Activated gamma-delta T cell treated with anti-CD3 and anti-CD28 coated beads, Interleukin-2, amount 50 U/mL, for 16 hours (primary cell): ENCODE results near the gene NUDT2.
"Not testable (repeated sequence)": the region's sequence is repeated elsewhere in the genome, so short reads cannot be mapped to it uniquely, and the experiment has no call there.

Experiments
- DNase-seq: peaks from one replicate; pipeline ENCODE4 v3.0.0-alpha.2; 2020; ENCODE audit warnings: low read depth

NUDT2 gene

GRCh38 chr9:34335376-34335775, 6.0 kb downstream of the NUDT2 start:
- no peak for DNase-seq

DNA sequence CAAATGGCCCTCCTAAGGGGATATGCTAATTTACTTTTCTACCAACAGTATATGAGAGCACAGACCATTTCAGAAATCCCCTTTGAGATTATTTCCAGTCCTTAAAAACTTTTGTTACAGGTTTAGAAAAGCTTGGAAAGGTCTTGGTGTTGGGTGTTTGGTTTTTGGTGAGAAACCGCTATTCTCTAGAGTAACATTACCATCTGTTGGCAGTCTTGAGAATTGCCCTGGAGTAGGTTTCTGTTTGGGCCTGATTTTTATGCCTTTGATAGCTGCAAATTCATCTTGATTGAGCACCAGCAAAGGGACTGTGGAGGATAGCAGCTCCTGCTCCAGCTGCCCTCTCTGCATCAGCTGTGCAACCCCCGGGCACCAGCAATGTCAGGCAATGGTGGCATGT, 8.0 kb downstream of the NUDT2 start:
- no peak for DNase-seq

- DNase-seq = not testable (repeated sequence)
Measured at GRCh38 chr9:34338079-34338478, 8.7 kb downstream of the NUDT2 start.

GRCh38 chr9:34338665-34339385, 9.5 kb downstream of the NUDT2 start:
- no peak for DNase-seq

GRCh38 chr9:34341659-34342295, 12.4 kb downstream of the NUDT2 start:
- no peak for DNase-seq

DNA sequence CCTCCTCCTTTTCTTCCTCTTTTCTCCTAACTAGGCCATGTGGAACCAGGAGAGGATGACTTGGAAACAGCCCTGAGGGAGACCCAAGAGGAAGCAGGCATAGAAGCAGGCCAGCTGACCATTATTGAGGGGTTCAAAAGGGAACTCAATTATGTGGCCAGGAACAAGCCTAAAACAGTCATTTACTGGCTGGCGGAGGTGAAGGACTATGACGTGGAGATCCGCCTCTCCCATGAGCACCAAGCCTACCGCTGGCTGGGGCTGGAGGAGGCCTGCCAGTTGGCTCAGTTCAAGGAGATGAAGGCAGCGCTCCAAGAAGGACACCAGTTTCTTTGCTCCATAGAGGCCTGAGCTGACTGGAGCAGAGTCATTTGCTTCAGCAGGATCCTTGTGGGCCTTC, 13.7 kb downstream of the NUDT2 start:
- DNase-seq = no peak

DNA sequence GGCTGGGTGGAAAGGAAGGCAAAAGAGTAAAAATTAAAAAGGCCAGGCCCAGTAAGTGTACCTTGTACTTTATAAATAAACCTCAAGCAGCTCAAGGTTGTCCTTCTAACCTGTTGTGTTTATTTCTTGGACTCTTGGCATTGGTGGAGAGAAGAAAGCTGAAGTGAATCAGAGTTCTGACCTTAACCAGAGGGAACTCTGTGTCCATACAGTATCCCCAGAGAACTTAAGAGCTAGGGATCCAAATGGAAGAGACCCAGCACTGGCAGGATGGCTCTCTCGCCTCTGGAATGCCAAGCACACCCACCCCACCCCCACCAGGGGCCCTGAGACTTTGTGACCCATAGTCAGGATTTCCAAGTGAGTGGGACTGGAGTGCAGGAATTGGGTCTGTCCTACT, 14.2 kb downstream of the NUDT2 start:
- DNase-seq = no peak

GRCh38 chr9:34346873-34347799, 17.8 kb downstream of the NUDT2 start:
- no peak for DNase-seq

DNA sequence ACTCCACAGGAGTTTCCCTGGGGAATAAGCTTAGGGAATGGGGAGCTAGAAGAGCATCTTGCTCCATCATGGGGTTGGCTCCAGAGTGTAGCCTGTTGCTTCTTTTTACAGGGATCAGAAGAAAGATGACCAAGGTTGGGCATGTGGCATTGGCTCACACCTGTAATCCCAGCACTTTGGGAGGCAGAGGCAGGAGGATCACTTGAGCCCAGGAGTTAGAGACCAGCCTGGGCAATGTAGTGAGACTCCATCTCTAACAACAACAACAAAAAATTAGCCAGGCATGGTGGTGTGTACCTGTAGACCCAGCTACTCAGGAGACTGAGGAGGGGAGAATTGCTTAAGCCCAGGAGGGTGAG, 18.4 kb downstream of the NUDT2 start:
- no peak for DNase-seq

GRCh38 chr9:34349324-34349723, 20.0 kb downstream of the NUDT2 start:
- DNase-seq = no peak

- DNase-seq = not testable (repeated sequence)
Measured at GRCh38 chr9:34352122-34352652, 22.8 kb downstream of the NUDT2 start.

GRCh38 chr9:34352957-34353356, 23.6 kb downstream of the NUDT2 start:
- not testable (repeated sequence) for DNase-seq

DNA sequence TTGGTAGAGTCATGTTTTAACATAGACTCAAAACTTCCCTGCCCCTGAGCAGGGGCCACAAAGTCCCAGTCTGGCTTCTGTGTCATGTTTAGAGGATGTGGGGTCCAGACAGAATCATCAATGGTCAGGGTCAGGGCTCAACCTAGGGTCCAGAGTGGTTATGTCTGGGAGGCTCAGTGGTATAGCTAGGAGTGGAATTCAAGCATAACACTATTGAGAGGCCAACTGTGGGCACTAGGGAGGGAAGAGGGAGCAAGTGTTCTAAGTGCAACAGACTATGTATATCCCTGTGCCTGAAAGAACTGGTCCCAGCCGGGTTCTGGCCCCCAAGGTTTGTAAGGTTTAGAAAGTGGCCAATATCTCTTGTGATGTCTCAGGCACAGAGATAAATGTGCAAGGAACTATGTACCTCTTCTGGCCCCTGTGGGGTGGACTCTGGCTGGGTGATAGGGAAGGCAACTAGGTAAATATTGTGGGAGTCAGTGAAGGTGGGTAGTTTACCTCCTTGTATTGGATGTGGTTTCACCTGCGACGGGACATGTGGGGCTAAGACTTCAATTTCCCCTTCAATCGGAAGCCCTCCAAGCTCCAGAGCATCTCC, 33.3 kb downstream of the NUDT2 start:
- DNase-seq = no peak

GRCh38 chr9:34363619-34364351, 34.4 kb downstream of the NUDT2 start:
- DNase-seq = no peak

DNA sequence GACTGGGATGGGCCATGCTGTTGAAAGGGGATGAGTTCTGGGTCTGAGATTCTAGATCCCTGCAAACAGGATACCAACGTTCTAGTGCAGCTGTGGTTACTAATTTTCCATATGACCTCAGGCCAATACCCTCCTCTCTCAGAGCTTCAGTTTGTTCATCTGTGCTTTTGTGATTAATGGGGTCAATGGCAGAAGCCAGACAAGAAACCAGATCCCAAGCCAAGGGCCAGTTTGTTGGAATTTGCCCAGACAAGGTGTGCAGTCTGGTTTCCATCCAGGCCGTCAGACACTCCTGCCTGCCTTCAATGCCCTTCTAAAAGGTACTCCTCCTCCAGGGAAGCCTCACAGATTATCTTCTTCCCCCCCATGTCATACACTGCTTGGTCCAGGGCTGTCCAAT, 35.9 kb downstream of the NUDT2 start:
- DNase-seq = no peak

GRCh38 chr9:34366365-34366764, 37.0 kb downstream of the NUDT2 start:
- DNase-seq = no peak

DNA sequence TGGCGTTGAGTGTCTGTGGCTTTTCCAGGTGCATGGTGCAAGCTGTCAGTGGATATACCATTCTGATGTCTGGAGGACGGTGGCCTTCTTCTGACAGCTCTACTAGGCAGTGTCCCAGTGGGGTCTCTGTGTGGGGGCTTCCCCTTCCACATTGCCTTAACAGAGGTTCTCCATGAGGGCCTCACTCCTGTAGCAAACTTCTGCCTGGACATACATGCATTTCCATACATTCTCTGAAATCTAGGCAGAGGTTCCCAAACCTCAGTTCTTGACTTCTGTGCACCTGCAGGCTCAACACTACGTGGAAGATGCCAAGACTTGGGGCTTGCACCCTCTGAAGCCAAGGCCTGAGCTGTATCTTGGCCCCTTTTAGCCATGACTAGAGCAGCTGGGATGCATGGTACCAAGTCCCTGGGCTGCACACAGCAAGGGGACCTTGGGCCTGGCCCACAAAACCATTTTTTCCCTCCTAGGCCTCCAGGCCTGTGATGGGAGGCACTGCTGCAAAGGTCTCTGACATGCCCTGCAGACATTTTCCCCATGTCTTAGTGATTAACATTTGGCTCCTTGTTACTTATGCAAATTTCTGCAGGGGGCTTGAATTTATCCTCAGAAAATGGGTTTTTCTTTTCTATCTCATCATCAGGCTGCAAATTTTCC, 38.5 kb downstream of the NUDT2 start:
- not testable (repeated sequence) for DNase-seq

DNA sequence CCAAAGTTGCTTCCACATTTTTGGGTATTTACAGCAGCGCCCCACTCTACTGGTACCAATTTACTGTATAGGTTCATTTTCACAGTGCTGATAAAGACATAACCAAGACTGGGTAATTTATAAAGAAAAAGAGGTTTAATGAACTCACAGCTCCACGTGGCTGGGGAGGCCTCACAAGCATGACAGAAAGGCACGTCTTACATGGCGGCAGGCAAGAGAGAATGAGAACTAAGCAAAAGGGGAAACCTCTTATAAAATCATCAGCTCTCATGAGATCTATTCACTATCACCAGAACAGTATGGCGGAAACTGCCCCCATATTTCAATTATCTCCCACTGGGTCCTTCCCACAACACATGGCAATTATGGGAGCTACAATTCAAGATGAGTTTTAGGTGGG, 39.4 kb downstream of the NUDT2 start:
- DNase-seq = not testable (repeated sequence)

DNA sequence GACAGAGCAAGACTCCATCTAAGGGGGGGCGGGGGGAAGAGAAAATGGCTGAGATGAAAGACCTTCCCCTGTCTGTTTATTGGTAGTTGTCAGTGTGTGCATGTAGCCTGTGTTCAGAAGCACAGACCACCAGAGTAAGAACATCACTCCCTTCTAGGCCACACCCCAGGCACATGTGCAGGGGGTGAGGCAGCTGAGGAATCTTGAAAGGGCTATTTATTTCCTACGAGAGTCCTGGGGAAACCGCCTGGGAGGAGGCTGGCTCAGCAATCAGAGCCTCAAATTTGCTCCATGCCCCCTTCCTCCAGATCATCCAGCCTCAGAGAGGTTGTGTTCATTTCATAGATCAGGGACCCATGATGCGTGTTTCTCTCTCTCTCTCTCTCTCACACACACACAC, 40.3 kb downstream of the NUDT2 start:
- no peak for DNase-seq

DNA sequence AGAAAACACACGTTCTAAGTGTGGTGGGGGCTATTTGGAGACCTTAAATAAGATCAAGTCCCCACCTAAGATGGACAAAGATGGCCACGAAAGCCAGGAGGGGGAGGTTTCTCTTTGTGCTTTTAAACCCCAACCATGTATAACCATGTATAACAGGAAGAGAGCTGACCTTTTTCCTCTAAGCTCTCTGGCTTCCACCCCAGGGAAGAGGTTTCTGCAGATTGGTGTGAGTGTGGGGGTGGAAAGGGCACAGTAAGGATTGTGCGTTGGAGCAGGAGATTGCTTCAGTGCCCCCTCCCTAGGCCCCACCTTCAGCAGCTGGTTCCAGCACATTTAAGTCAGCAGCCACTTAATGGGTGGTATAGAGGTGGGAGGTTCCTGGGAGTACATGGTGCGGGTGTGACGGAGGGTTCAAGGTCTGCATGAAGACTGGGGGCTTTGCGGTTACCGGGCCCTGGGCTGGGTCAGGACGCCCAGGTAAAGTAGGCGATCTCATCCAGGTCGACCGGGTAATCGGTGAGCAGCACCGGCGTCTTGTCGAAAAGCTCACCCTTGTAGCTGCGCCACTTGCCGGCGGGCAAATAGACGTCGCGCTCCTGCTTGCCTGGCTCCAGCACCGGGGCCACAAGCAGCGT, 41.1 kb downstream of the NUDT2 start:
- DNase-seq = no peak
